SK-N-SH (cell line): ENCODE data around the gene P2RX1. TPM values are rescaled to one million over a fixed set of nuclear protein-coding genes. Genes with fewer than 3 reads are reported as not detected.

Experiments used
- CTCF ChIA-PET: fragments of 300-600, 350-600 bp; formaldehyde crosslinking; extraction: SDS; loops from one replicate; lab custom pipeline; 2021; lab: Yijun Ruan, JAX
- POLR2A ChIA-PET: fragments of 350-600 bp; sonication (Branson Sonifier 250); formaldehyde crosslinking; extraction: SDS; loops from one replicate; lab custom pipeline; 2020; ENCODE audit warnings: antibody characterized with exemption, inconsistent platforms; lab: Yijun Ruan, JAX
- DNase-seq: peaks from one replicate; pipeline ENCODE4 v3.0.0; 2012
- H2AFZ ChIP-seq: fragments of 200-600 bp; sonication (generic); 2 replicates; pipeline ENCODE4 v1.8.1; 2016; ENCODE audit warnings: antibody characterized with exemption, mild to moderate bottlenecking, low read depth
- H3F3A ChIP-seq: fragments of 200-600 bp; sonication (generic); replicated peaks from 2 replicates; pipeline ENCODE3; 2016; ENCODE audit warnings: antibody characterized with exemption, mild to moderate bottlenecking; ENCODE audit not compliant: insufficient read depth
- H3K27ac ChIP-seq, 2 experiments: fragments of 200-500 bp in 1 of 2; fragments of 200-600 bp in 1 of 2; sonication (Bioruptor generic) in 1 of 2; sonication (generic), shearing (Covaris generic) in 1 of 2; 2 replicates each; pipeline versions ENCODE4 v1.5.1 to v1.6.1; 2014 to 2016; ENCODE audit warnings: low read depth in 2 of 2, inconsistent platforms in 1 of 2, low read length in 1 of 2, mild to moderate bottlenecking in 1 of 2, mixed read lengths in 1 of 2
- H3K27me3 ChIP-seq: fragments of 200-600 bp; sonication (generic), shearing (Covaris generic); 2 replicates; pipeline ENCODE4 v1.6.1; 2016; ENCODE audit warnings: mixed run types; ENCODE audit not compliant: insufficient read depth
- H3K36me3 ChIP-seq, 2 experiments: fragments of 200-500 bp in 1 of 2; fragments of 200-600 bp in 1 of 2; sonication (Bioruptor generic) in 1 of 2; sonication (generic) in 1 of 2; replicated peaks in 1 of 2; 2 replicates each; pipeline versions ENCODE3 to v1.5.1; 2014 to 2016; ENCODE audit warnings: low read length in 1 of 2, mild to moderate bottlenecking in 1 of 2; ENCODE audit not compliant: insufficient read depth in 2 of 2, control insufficient read depth in 1 of 2
- H3K4me1 ChIP-seq, 2 experiments: fragments of 200-500 bp in 1 of 2; fragments of 200-600 bp in 1 of 2; sonication (Bioruptor generic) in 1 of 2; sonication (generic), shearing (Covaris generic) in 1 of 2; 2 replicates each; pipeline versions ENCODE4 v1.5.1 to v1.6.1; 2014 to 2016; ENCODE audit warnings: low read depth in 1 of 2, low read length in 1 of 2, mixed run types in 1 of 2; ENCODE audit not compliant: insufficient read depth in 2 of 2, control insufficient read depth in 1 of 2
- H3K4me2 ChIP-seq: fragments of 200-600 bp; sonication (generic), shearing (Covaris generic); 2 replicates; pipeline ENCODE4 v1.6.1; 2017; ENCODE audit warnings: mixed run types
- H3K4me3 ChIP-seq, 2 experiments: fragments of 200-500 bp in 1 of 2; fragments of 200-600 bp in 1 of 2; sonication (Bioruptor generic) in 1 of 2; sonication (generic), shearing (Covaris generic) in 1 of 2; 2 replicates each; pipeline versions ENCODE4 v1.5.1 to v1.8.1; 2014 to 2016; ENCODE audit warnings: low read depth in 2 of 2, inconsistent platforms in 1 of 2, low read length in 1 of 2, mild to moderate bottlenecking in 1 of 2, mixed read lengths in 1 of 2, moderate library complexity in 1 of 2
- H3K79me2 ChIP-seq: fragments of 200-600 bp; sonication (generic); 2 replicates; pipeline ENCODE4 v1.8.1; 2017; ENCODE audit warnings: mild to moderate bottlenecking; ENCODE audit not compliant: insufficient read depth
- H3K9ac ChIP-seq: fragments of 200-600 bp; sonication (generic); 2 replicates; pipeline ENCODE4 v1.6.1; 2017; ENCODE audit warnings: mixed run types
- H3K9me2 ChIP-seq: fragments of 200-600 bp; sonication (generic); 2 replicates; pipeline ENCODE4 v1.6.1; 2017; ENCODE audit warnings: mixed run types
- H3K9me3 ChIP-seq: fragments of 200-600 bp; sonication (generic); 2 replicates; pipeline ENCODE4 v1.6.1; 2017; ENCODE audit warnings: mixed run types, mild to moderate bottlenecking, moderate library complexity
- H4K20me1 ChIP-seq: fragments of 200-600 bp; sonication (generic); 2 replicates; pipeline ENCODE4 v1.6.1; 2017; ENCODE audit warnings: mild to moderate bottlenecking, mixed run types; ENCODE audit not compliant: insufficient read depth
- FOXM1 ChIP-seq: IDR thresholded peaks from 2 replicates; pipeline ENCODE4 v1.4.0; 2012; ENCODE audit warnings: low read depth, mild to moderate bottlenecking
- GABPA ChIP-seq: IDR thresholded peaks from 2 replicates; pipeline ENCODE4 v1.4.0; 2012; ENCODE audit warnings: low read depth, mild to moderate bottlenecking
- GATA2 ChIP-seq: sonication (generic); formaldehyde crosslinking; IDR thresholded peaks from 2 replicates; pipeline ENCODE4 v1.5.0; 2020; ENCODE audit warnings: mild to moderate bottlenecking, missing genetic modification reagents
- JUND ChIP-seq: IDR thresholded peaks from 2 replicates; pipeline ENCODE4 v1.4.0; 2012
- NFIC ChIP-seq: IDR thresholded peaks from 2 replicates; pipeline ENCODE4 v1.4.0; 2012; ENCODE audit warnings: borderline replicate concordance
- RAD21 ChIP-seq: IDR thresholded peaks from 2 replicates; pipeline ENCODE4 v1.6.1; 2012; ENCODE audit warnings: mild to moderate bottlenecking, low read length
- REST ChIP-seq: IDR thresholded peaks from 2 replicates; pipeline ENCODE4 v1.6.1; 2012; ENCODE audit warnings: mild to moderate bottlenecking, low read depth, low read length, moderate library complexity
- RFX5 ChIP-seq: IDR thresholded peaks from 2 replicates; pipeline ENCODE4 v1.6.1; 2012; ENCODE audit warnings: mild to moderate bottlenecking, improper control_type of control experiment, low read length
- SIN3A ChIP-seq: IDR thresholded peaks from 2 replicates; pipeline ENCODE4 v1.6.1; 2012; ENCODE audit warnings: low read depth, mild to moderate bottlenecking, low read length, moderate library complexity, borderline replicate concordance
- TEAD4 ChIP-seq: IDR thresholded peaks from 2 replicates; pipeline ENCODE4 v1.4.0; 2012; ENCODE audit warnings: mild to moderate bottlenecking, borderline replicate concordance; ENCODE audit not compliant: insufficient read depth
- USF2 ChIP-seq: fragments of 150-350 bp; IDR thresholded peaks from 2 replicates; pipeline ENCODE4 v1.6.1; 2017; ENCODE audit warnings: antibody characterized with exemption, low read length, low read depth, borderline replicate concordance
- WGBS: methylation state at CpG from one replicate; pipeline ENCODE4 v1.1.6; 2017; ENCODE audit warnings: low lambda C conversion rate; 5-methylcytosine and 5-hydroxymethylcytosine counted together
- polyA plus RNA-seq, 3 experiments: library from polyadenylated mRNA; depleted of rRNA; stranded (reverse); fragments of >200 nt; gene quantifications; 2 replicates each; pipeline ENCODE4 v1.2.3, GENCODE V29; 2012

Gene P2RX1
- polyA plus RNA-seq, 1 of the 3 experiments (the other 2 are of a cell fraction), result not detected

GRCh38 chr17:3959921-3960601, 43.8 kb upstream of the P2RX1 start (continued):
- TF ChIP-seq FOXM1, result no peak
- no peak for TF ChIP-seq TEAD4
- TF ChIP-seq RFX5, result no peak
- TF ChIP-seq, all 33 proteins: peak for 0

GRCh38 chr17:3959295-3959899, 43.1 kb upstream of the P2RX1 start:
- H3F3A ChIP-seq, result peaks cover 4% of the 10 kb centered on the region
- DNase-seq, result no peak
- no peak overlapping the region for H3K4me3 ChIP-seq
- peaks cover 19% of the 10 kb centered on the region for H3K27me3 ChIP-seq
- no peak overlapping the region for H3K4me2 ChIP-seq
- no peak overlapping the region for H3K9ac ChIP-seq
- no peaks in the 10 kb centered on the region for H3K9me2 ChIP-seq
- H3K36me3 ChIP-seq, result no peaks in the 10 kb centered on the region
- TF ChIP-seq USF2, result no peak
- no peak for TF ChIP-seq TEAD4
- no peak for TF ChIP-seq REST
- TF ChIP-seq JUND, result no peak
- TF ChIP-seq GATA2 (CRISPR knock-in tag), result no peak
- no peak for TF ChIP-seq NFIC
- no peak for TF ChIP-seq RAD21
- no peak for TF ChIP-seq SIN3A
- TF ChIP-seq GABPA, result no peak
- TF ChIP-seq, all 33 proteins: peak for 0
- Histone ChIP-seq H2AFZ (no peak overlapping the region), H3K4me1 (peaks cover 0 to 16% of the 10 kb centered on the region in 2 experiments; a peak in 1 of 4 replicates), H3K27ac (no peak overlapping the region), H4K20me1 (no peaks in the 10 kb centered on the region), H3K9me3 (no peaks in the 10 kb centered on the region), H3K79me2 (no peaks in the 10 kb centered on the region)
- WGBS, result 53% methylated on average over 8 of the region's 15 CpGs
- CTCF ChIA-PET, result interaction anchor here (0.9 to 1.2 kb wide), 2 partner anchors 11 to 115 kb away, joined by 3 to 4 read pairs; no protein-coding TSS in a partner anchor
- POLR2A ChIA-PET, result interaction anchor here (0.6 kb wide), 1 partner anchor 473 kb away, joined by 3 read pairs; no protein-coding TSS in a partner anchor
